Epithelial cell of proximal tubule (primary cell): Measurements from ENCODE around the gene ORC6. TPM values are rescaled to one million over a fixed set of nuclear protein-coding genes. Genes with fewer than 3 reads are reported as not detected.

Experiments
- DNase-seq: peaks from one replicate; pipeline ENCODE4 v3.0.0-alpha.2; 2011; ENCODE audit warnings: low read depth
- H3K4me3 ChIP-seq: 2 replicates; pipeline ENCODE4 v1.5.1; 2011; ENCODE audit warnings: low read depth, mild to moderate bottlenecking, low read length
- total RNA-seq: library from RNA; depleted of rRNA; stranded (reverse); fragments of >200 nt; gene quantifications from 2 replicates; pipeline ENCODE4 v1.2.3, GENCODE V29; 2015
- TF ChIP-seq, protein P1 (sequence below): conservative IDR thresholded peaks from 2 replicates; pipeline ENCODE4 v1.5.1; 2012; ENCODE audit warnings: low read depth, mild to moderate bottlenecking, low read length

ORC6 gene
- total RNA-seq, 1 donor from 2014 or later, result 34.1 TPM

GRCh38 chr16:46730801-46731690, 41.6 kb downstream of the ORC6 start:
- no peak for DNase-seq
- TF ChIP-seq, protein P1, sequence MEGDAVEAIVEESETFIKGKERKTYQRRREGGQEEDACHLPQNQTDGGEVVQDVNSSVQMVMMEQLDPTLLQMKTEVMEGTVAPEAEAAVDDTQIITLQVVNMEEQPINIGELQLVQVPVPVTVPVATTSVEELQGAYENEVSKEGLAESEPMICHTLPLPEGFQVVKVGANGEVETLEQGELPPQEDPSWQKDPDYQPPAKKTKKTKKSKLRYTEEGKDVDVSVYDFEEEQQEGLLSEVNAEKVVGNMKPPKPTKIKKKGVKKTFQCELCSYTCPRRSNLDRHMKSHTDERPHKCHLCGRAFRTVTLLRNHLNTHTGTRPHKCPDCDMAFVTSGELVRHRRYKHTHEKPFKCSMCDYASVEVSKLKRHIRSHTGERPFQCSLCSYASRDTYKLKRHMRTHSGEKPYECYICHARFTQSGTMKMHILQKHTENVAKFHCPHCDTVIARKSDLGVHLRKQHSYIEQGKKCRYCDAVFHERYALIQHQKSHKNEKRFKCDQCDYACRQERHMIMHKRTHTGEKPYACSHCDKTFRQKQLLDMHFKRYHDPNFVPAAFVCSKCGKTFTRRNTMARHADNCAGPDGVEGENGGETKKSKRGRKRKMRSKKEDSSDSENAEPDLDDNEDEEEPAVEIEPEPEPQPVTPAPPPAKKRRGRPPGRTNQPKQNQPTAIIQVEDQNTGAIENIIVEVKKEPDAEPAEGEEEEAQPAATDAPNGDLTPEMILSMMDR, result no peak
- no peak overlapping the region for H3K4me3 ChIP-seq

- DNase-seq, result no peak
- H3K4me3 ChIP-seq, result no peak overlapping the region
- TF ChIP-seq, protein P1, result no peak
Observed at GRCh38 chr16:46731691-46732555, 42.5 kb downstream of the ORC6 start.

DNA sequence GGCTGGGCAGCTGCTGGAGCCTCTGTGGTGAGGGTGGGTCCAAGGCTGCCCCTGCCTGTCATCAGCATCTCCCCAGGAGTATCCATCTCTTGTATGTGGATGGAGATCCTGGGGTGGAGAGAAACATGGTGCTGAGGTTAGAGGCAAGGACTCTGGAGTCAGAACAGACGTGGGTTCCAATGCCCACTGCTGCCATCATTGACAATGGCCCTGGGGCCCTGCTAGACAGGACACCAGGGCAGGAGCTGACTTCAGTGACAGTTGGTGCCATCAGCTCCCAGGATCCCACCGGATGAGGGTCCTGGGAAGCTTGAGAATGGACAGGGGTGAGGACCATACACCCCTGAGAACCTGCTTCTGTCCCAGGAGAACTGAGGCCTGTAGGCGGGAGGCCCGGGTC, 43.1 kb downstream of the ORC6 start:
- no peak for DNase-seq
- H3K4me3 ChIP-seq, result no peak overlapping the region
- TF ChIP-seq, protein P1, result no peak

- no peak for DNase-seq
- TF ChIP-seq, protein P1, result no peak
Observed at GRCh38 chr16:46733319-46733830, 43.9 kb downstream of the ORC6 start.

GRCh38 chr16:46736695-46737094, 47.2 kb downstream of the ORC6 start:
- no peak overlapping the region for H3K4me3 ChIP-seq
- TF ChIP-seq, protein P1, result no peak
- no peak for DNase-seq

More at GRCh38 chr16:46733319-46733830, 43.9 kb downstream of the ORC6 start:
- no peak overlapping the region for H3K4me3 ChIP-seq

DNA sequence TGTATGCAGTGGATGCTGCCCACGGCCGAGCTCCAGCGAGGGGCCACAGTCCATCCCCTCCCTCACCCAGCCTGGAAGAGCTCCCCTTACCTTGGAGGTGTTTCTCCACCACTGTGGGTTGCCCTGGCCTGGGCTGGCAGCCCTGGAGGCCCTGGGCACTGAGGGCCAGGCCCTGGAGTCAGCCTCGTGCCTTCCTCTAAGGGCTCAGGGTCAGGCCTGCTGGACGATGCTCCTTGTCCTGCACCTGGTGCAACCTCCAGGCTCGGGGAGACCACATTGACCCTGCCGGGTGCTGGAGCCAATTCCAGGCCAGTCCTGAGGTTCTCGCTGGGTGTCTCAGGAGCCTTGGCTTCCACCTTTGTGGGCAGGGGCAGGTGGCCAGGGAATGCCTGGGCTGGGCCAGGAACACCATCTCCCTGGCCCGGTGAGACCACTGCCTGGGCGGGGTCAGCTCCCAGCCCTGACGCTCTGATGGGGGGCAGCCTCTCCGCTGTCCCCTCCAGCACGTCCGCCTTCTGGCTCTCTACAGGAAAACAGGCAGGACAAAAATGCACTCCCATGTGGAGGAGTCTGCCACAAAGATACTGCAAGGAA, 48.3 kb downstream of the ORC6 start:
- TF ChIP-seq, protein P1, result no peak
- DNase-seq, result no peak
- no peak overlapping the region for H3K4me3 ChIP-seq
